DMS53 treated with DMSO at 0.1 percent for 48 hours (cell line): Measurements from ENCODE around the gene PI4K2A.
"Not testable (repeated sequence)": the region's sequence is repeated elsewhere in the genome, so short reads cannot be mapped to it uniquely, and the experiment has no call there.

Experiments used
- DNase-seq: peaks from one replicate; lab custom pipeline; 2025; ENCODE audit not compliant: unreplicated experiment; lab: John Stamatoyannopoulos, UW

PI4K2A gene

DNA sequence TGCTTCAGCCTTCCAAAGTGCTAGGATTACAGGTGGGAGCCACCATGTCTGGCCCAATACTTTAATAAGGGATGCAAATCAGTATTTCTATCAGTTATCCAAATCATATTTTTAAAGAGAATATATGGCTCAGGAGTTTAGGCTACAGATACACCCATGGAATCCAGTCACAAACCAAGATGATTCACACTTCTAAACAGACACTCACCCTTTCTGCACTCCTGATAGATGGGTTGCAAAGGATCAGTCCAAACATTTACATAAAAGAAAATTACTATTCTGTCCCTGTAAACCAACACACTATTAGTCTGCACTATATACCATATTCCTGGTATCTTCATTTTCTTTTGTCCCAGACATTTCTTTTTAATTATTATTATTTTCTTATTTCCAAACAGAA is 9.4 kb upstream of the PI4K2A start:
- DNase-seq = no peak

DNA sequence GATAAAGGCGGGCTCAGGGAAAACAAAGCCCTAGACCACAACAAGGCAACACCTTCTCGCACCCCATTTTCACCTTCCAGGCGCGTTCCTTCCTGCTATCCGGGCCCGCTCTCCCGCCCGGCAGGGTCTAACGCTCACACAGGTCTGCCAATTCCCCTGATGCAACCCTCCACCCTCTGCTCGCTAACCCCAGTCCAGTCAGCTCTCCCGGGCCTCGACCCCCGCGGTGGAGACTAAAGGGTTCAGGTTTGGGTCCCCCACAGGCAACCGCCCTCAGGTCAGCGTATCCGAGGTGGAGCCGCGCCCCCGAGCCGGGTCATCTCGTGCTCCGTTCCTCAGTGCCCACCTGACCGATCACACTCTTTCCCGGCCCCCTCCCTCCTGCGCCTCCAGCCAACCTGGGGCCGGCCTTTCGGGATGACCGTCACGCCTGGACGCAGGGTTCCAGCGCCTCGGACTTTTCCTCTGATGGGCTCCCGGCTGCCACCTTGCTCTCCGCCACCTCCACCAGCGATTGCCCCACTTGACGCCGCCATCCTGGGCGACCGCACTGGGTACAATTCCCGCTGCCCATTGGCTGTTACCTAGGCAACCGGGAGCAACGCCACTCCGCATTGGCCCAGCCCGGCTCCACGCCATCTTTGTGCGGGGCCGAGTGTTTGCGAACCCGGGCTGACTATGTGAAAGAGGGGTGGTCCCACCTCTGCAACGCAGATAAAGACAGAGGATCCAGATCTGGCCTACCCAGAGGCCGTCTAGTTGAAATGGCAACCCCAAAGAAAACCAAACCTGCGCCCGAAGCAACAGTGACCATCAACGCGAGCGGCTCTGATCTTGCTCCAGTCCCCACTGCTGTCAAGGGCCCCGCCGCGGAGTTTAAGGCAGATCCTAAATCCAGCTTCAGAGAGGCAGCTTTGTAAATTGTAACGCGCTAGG is 7.3 kb upstream of the PI4K2A start, which contains the start of gene MORN4:
MORN4 (minus strand) TSS at position 552 of the 936 bp plus-strand sequence. CDS start 13,847 bp downstream, outside the sequence.
- DNase-seq = peak; percentile 96

DNA sequence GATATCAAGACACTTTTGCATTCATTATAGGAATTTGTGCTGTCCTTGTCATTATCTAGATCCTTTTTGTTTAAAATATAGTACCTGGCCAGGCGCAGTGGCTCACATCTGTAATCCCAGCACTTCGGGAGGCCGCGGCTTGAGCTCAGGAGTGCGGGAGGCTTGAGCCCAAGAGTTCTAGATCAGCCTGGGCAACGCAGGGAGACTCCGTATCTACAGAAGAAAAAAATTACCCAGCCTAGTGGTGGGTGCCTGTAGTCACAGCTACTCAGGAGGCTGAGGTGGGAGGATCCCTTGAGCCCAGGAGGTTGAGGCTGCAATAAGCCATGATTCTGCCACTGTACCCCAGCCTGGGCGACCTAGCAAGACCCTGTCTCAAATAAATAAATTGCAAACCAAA is 6.5 kb upstream of the PI4K2A start:
- DNase-seq = peak; percentile 85

GRCh38 chr10:97635577-97635976 is 4.9 kb upstream of the PI4K2A start:
- no peak for DNase-seq

DNA sequence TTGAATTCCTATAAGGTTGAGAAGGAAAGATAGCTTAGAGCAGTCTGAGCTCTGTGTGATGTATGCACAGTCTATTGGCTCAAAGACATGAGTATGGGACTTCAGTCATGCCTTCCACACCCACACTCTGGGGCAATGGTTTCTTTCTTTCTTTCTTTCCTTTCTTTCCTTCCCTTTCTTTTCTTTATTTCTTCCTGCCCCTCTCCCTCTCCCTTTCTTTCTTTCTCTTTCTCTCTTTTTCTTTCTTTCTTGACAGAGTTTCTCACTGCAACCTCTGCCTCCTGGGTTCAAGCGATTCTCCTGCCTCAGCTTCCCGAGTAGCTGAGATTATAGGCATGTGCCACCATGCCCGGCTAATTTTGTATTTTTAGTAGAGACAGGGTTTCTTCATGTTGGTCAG is 1.4 kb upstream of the PI4K2A start:
- not testable (repeated sequence) for DNase-seq

- DNase-seq = no peak
These were observed 669 bp downstream of the PI4K2A start for GRCh38 chr10:97640868-97641811.

GRCh38 chr10:97642471-97643159 is 2.1 kb downstream of the PI4K2A start:
- not testable (repeated sequence) for DNase-seq

DNA sequence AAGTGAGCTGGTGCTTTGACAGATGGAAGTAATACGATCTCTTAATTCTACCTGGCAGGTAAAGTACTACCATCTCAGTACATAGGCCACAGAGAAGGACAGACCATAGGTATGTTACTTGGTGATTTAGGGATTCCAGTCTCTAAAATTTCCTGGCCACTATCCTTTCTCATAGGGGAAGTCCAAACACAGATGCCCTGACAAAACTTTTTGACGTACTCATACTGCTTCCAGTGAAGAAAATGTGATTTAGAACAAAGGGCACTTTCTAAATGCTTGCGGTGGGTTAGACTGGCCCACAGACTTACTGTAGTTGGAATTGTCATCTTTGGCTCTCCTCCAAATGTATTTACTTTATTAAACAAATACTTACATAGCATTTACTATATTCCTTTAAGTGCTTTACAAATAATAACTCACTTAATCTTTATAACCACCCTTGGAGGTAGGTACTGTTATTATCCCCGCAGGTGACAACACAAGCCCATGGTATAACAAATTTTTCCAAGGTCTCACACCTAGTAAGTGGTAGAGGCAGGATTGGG is 3.0 kb downstream of the PI4K2A start:
- peak; percentile 40 for DNase-seq

DNA sequence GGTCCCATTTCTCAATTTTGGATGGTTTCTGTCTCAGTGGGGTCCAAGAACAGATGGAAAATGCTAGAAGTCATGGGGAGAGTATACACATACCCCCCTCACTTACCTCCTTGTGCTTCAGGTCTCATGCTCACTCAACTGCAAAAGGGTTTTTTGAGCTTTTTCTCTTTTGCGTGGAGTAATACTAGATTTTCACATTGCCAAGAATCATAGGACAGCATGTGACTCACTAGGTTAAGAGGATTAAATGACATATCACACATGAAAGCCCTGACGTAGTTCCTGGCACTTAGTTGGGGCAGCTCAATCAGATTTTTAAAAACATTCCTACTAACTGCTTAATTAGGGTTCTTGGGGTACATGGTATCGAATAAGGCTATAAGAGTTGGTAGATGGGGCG is 4.5 kb downstream of the PI4K2A start:
- no peak for DNase-seq

DNA sequence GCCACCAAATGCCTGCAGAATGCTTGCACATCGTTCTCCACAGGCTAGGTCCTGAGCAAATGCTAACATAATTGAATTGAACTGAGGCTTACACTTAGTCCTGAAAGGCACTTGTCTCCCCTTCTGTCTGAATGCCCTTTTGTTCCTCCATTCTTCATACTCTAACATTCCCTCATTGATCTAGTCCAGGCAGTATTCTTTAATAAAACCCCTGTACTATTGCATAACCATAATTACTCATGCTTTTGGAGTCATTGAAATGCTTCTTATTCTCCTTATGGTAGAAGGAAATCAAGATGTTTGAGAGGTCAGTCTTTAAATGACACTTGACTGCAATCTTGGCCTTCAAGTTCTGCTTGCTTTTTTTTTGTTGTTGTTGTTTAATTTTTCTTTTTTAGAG is 7.1 kb downstream of the PI4K2A start:
- no peak for DNase-seq

DNA sequence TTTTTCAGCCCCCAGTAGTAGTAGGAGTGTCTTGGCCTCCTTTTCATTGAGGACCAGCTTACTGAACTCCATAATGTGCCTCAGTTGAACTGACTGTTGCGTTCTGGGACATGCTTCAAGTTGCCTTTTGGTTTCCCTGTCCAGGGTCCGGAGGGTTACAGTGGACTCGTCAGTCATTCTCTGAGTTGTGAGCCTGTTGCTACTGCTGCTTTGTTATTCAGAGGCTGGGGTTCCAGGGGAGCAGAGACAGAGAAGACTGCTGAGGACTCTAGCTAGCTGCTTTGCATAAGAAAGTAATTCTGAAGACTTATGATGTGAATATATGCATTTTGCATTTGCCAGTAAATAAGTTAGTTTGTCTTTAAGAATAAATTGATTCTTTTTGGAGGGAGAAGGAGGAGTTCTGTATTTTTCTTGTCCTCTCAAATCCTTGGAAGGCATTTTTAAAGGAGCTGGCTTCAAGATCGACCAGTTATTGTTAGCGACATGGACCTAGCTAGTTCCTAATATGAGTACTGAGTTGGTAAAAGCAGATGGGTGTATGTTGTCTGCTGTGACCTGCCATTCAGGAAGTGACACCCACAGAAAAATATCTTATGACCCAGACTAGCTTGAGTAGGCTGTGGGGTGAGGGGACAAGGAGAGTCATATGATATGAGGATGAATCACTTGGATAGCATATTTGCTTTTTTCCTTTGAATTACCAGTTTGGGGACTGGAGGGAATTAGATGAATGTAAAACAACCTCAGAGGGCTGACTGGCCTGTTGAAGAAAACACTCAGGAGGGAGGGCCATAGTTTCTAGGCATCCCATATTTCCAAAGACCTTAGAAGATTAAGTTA is 8.3 kb downstream of the PI4K2A start:
- peak; percentile 96 for DNase-seq

DNA sequence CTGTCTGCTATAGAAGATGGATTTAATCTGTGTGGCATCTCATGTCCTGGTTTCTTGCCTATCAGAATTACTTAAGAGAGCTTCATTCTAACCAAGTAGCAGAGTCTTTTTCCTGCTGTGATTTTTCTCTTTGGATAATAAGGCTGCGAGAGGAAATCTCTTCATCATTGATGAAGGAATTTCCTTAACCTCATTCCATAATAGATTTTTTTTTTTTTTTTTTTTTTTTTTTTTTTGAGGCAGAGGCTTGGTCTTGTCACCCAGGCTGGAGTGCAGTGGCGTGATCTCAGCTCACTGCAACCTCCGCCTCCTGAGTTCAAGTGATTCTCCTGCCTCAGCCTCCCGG is 8.9 kb downstream of the PI4K2A start:
- DNase-seq = not testable (repeated sequence)

DNA sequence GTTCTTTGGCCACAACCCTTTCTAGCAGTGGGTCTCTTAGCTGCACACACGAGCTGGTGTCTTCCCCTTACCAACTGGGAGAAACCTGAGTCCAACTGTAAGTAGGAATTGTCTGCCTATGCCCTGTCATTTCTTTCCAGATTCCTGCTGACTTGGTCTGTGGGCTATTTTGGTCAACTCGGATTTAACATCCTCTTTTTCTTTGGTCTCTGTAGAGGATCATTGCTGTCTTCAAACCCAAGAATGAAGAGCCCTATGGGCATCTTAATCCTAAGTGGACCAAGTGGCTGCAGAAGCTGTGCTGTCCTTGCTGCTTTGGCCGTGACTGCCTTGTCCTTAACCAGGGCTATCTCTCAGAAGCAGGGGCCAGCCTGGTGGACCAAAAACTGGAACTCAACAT is 10.3 kb downstream of the PI4K2A start:
- DNase-seq = no peak

DNA sequence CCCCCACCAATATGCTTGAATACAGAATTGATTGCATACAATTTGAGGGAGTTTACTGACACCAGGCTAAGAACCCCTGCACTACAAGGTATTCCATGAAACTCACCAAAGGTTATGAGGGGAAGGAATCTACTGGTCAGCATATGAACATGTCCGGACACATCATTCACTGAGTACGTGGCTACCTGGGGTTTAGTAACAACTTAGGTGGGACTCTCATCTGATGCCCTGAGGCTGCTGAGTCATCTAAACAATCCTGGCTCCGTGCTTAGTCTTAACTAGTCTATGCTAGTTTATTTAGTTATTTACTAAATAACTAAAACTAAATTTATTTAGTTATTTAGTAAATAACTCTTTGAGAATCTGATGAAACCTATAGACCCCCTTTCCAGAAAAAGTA is 11.3 kb downstream of the PI4K2A start:
- no peak for DNase-seq

DNA sequence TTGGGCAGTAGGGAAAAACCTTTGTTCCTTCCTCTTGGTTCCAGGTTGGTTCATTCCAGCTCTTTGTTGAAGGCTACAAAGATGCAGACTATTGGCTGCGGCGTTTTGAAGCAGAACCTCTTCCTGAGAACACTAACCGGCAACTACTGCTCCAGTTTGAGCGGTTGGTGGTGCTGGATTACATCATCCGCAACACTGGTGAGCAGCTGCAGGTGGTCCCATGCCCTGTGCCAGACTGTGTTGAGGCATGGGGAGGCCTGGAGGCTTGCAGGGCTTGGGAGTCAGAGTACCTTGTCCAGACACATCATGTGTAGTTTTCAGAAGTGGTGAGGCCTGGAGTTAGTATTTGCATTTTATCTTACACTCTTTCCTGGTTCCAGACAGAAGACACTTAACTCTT is 16.3 kb downstream of the PI4K2A start:
- no peak for DNase-seq

- DNase-seq = no peak
These were observed 19.1 kb downstream of the PI4K2A start for GRCh38 chr10:97659589-97659988.

DNA sequence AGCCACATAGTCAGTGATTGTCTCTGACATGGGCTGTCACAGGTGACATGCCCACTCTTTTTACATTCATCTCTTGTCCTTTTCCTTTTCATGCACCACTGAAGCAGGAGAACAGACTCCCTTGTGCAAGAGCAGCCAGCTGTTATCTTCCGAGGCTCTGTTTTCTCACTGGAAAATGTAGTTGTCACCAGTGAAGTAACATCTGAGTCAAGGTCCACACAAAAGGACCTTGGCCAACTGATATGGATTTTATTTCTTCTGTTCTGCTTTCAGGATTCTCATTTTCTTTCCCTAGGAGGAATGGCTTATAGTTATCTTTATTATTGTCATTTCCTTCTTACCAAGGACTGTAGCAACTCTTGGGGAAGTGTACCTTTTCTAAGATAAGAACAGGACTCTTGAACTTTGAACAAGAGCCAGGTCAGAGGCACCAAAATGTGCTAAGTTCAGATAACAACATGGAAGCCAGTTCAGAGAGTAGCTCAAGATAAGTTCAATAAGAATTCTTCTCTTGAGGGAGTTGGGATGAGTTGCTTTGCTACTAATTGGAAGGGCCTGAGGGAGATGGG is 23.9 kb downstream of the PI4K2A start:
- no peak for DNase-seq

- no peak for DNase-seq
These were observed 26.5 kb downstream of the PI4K2A start for GRCh38 chr10:97666992-97667391.

- DNase-seq = no peak
These were observed 27.0 kb downstream of the PI4K2A start for GRCh38 chr10:97667463-97667862.

- DNase-seq = no peak
These were observed 29.1 kb downstream of the PI4K2A start for GRCh38 chr10:97669571-97669970.
